ENCODE data around the gene ADGRB3.

GRCh38 chr6:68711386-68712000, 76.4 kb downstream of the ADGRB3 start:
- TF ChIP-seq CTCF (IDR thresholded peaks at IDR 0.05; ENCODE audit: low read depth, low read length, missing input control): no peak
- no peak for TF ChIP-seq SP1 (IDR thresholded peaks at IDR 0.05)
- TF ChIP-seq, protein P1, sequence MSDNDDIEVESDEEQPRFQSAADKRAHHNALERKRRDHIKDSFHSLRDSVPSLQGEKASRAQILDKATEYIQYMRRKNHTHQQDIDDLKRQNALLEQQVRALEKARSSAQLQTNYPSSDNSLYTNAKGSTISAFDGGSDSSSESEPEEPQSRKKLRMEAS (IDR thresholded peaks at IDR 0.05): no peak
- no peak for TF ChIP-seq ATF3 (IDR thresholded peaks at IDR 0.05)
- TF ChIP-seq, protein P2, sequence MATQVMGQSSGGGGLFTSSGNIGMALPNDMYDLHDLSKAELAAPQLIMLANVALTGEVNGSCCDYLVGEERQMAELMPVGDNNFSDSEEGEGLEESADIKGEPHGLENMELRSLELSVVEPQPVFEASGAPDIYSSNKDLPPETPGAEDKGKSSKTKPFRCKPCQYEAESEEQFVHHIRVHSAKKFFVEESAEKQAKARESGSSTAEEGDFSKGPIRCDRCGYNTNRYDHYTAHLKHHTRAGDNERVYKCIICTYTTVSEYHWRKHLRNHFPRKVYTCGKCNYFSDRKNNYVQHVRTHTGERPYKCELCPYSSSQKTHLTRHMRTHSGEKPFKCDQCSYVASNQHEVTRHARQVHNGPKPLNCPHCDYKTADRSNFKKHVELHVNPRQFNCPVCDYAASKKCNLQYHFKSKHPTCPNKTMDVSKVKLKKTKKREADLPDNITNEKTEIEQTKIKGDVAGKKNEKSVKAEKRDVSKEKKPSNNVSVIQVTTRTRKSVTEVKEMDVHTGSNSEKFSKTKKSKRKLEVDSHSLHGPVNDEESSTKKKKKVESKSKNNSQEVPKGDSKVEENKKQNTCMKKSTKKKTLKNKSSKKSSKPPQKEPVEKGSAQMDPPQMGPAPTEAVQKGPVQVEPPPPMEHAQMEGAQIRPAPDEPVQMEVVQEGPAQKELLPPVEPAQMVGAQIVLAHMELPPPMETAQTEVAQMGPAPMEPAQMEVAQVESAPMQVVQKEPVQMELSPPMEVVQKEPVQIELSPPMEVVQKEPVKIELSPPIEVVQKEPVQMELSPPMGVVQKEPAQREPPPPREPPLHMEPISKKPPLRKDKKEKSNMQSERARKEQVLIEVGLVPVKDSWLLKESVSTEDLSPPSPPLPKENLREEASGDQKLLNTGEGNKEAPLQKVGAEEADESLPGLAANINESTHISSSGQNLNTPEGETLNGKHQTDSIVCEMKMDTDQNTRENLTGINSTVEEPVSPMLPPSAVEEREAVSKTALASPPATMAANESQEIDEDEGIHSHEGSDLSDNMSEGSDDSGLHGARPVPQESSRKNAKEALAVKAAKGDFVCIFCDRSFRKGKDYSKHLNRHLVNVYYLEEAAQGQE (IDR thresholded peaks at IDR 0.05): no peak
- TF ChIP-seq YY1 (IDR thresholded peaks at IDR 0.05): no peak
- TF ChIP-seq RAD21 (IDR thresholded peaks at IDR 0.05): no peak
